Mucosa of descending colon (tissue), 3 donors: ENCODE data around the gene PHC3. TPM values are rescaled to one million over a fixed set of nuclear protein-coding genes. Genes with fewer than 3 reads are reported as not detected.

ENCODE experiments used
- ATAC-seq: fragments of 200-7000 bp; cut with Tn5 transposase; one replicate; pipeline ENCODE4 v1.9.1; 2020; ENCODE audit warnings: mild to moderate bottlenecking, moderate library complexity
- DNase-seq, 3 donors: peaks; one replicate each; pipeline ENCODE4 v3.0.0-alpha.2; 2020
- H3K36me3 ChIP-seq: fragments of 200-600 bp; one replicate; pipeline ENCODE4 v1.8.0; 2021; ENCODE audit warnings: low read depth, mild to moderate bottlenecking
- H3K4me1 ChIP-seq: fragments of 200-600 bp; one replicate; pipeline ENCODE4 v1.8.0; 2021; ENCODE audit warnings: low read depth, mild to moderate bottlenecking
- H3K4me3 ChIP-seq: fragments of 200-600 bp; one replicate; pipeline ENCODE4 v1.8.0; 2021; ENCODE audit warnings: mild to moderate bottlenecking
- H3K9me3 ChIP-seq: fragments of 200-600 bp; one replicate; pipeline ENCODE4 v1.8.0; 2021; ENCODE audit warnings: mild to moderate bottlenecking
- CTCF ChIP-seq: fragments of 200-600 bp; IDR thresholded peaks from one replicate; pipeline ENCODE4 v1.8.0; 2022; ENCODE audit warnings: antibody characterized with exemption, mild to moderate bottlenecking
- intact Hi-C, 2 donors: fragments of 100-400 bp; cut with DNase I in 1 of 2; cut with micrococcal nuclease in 1 of 2; formaldehyde crosslinking; loops; one replicate each; pipeline versions ENCODE4 v1.11.0 to v1.11.1; 2022; cut with DNase I, micrococcal nuclease
- total RNA-seq, 3 donors: library from RNA; stranded (reverse); fragmentation: NEBNext Ultra II Directional in 2 of 3; extraction: Animal tissue kit (Norgen Biotek cat#: 25700) in 2 of 3; gene quantifications; one replicate each; pipeline versions ENCODE4 v1.2.1 to v1.2.4, GENCODE V29; 2021 to 2023
- donor health status: DM: no; HTN: no; CAD: no; lungs with moderate emphysema.
- donor health status: DM: no; HTN: no; CAD: no.
- donor health status: DM: no; HTN: yes; CAD: no.

PHC3 gene
- total RNA-seq, 3 donors from 2014 or later: 54.2 to 96.7 (median 58.0) TPM

GRCh38 chr3:170142373-170142772 lies 39.2 kb downstream of the PHC3 start:
- intact Hi-C loops: no loop called here
- no peaks in the 10 kb centered on the region for H3K36me3 ChIP-seq
- ATAC-seq: no peak
- H3K4me1 ChIP-seq: no peaks in the 10 kb centered on the region
- H3K9me3 ChIP-seq: no peaks in the 10 kb centered on the region
- no peak overlapping the region for H3K4me3 ChIP-seq
- no peak for TF ChIP-seq CTCF
- DNase-seq: no peak

GRCh38 chr3:170137986-170138385 lies 43.5 kb downstream of the PHC3 start:
- Histone ChIP-seq H3K4me3 (no peak overlapping the region), H3K9me3 (no peaks in the 10 kb centered on the region), H3K4me1 (no peaks in the 10 kb centered on the region), H3K36me3 (no peaks in the 10 kb centered on the region)
- no peak for TF ChIP-seq CTCF
- ATAC-seq: no peak
- intact Hi-C loops: no loop called here
- no peak for DNase-seq

GRCh38 chr3:170132335-170132734 lies 49.2 kb downstream of the PHC3 start:
- Histone ChIP-seq H3K4me3 (no peak overlapping the region), H3K9me3 (peaks cover 3% of the 10 kb centered on the region), H3K36me3 (no peaks in the 10 kb centered on the region), H3K4me1 (no peaks in the 10 kb centered on the region)
- no peak for TF ChIP-seq CTCF
- intact Hi-C loops: no loop called here
- ATAC-seq: peak; percentile 74
- no peak for DNase-seq

GRCh38 chr3:170130532-170130931 lies 51.0 kb downstream of the PHC3 start:
- DNase-seq (no peak), ATAC-seq (no peak)
- Histone ChIP-seq H3K9me3 (peaks cover 3% of the 10 kb centered on the region), H3K4me3 (no peak overlapping the region), H3K4me1 (no peaks in the 10 kb centered on the region), H3K36me3 (no peaks in the 10 kb centered on the region)
- intact Hi-C loops: no loop called here
- no peak for TF ChIP-seq CTCF

GRCh38 chr3:170128977-170129431 lies 52.5 kb downstream of the PHC3 start:
- Histone ChIP-seq H3K4me3 (no peak overlapping the region), H3K4me1 (no peaks in the 10 kb centered on the region), H3K36me3 (no peaks in the 10 kb centered on the region), H3K9me3 (peaks cover 3% of the 10 kb centered on the region)
- ATAC-seq (peak; percentile 29), DNase-seq (no peak)
- intact Hi-C loops: no loop called here
- TF ChIP-seq CTCF: no peak
